ENCODE data around the gene C1orf105. TPM values are rescaled to one million over a fixed set of nuclear protein-coding genes. Genes with fewer than 3 reads are reported as not detected.

Gene C1orf105
- total and polyA plus RNA-seq, 2 of the 8 experiments (the other 6 are each of a cell fraction or from before 2014, with no cell fraction given) = not detected

GRCh38 chr1:172456344-172456769, 35.9 kb downstream of the C1orf105 start:
- Histone ChIP-seq H2AK5ac (ENCODE audit: low read depth, low read length) (no peak overlapping the region), H2BK20ac (ENCODE audit: low read length) (no peak overlapping the region), H3K79me1 (ENCODE audit: low read depth, low read length) (no peaks in the 10 kb centered on the region), H4K5ac (ENCODE audit: insufficient read length, low read depth, low read length) (no peak overlapping the region), H4K91ac (replicated peaks; ENCODE audit: insufficient read length, low read length) (no peak overlapping the region), H3K4me2 (ENCODE audit: insufficient read depth in 1 of 2, low read depth in 2 of 2, low read length in 2 of 2) (no peak overlapping the region), H3K23me2 (ENCODE audit: low read depth, low read length) (no peaks in the 10 kb centered on the region), H4K20me1 (replicated peaks in 1 of 2; ENCODE audit: control insufficient read depth in 1 of 2, insufficient read depth in 2 of 2, low read length in 2 of 2) (no peaks in the 10 kb centered on the region), H3K4me1 (replicated peaks in 1 of 4; ENCODE audit: control insufficient read depth in 3 of 4, insufficient read depth in 4 of 4, low read length in 3 of 4) (no peaks in the 10 kb centered on the region), H3K14ac (ENCODE audit: insufficient read length) (no peak overlapping the region), H2BK5ac (ENCODE audit: low read depth, low read length) (no peak overlapping the region), H3K9ac (replicated peaks in 1 of 4; ENCODE audit: extremely low read depth in 1 of 4, low read depth in 3 of 4, low read length in 3 of 4) (no peak overlapping the region), H3K36me3 (ENCODE audit: control insufficient read depth in 2 of 4, insufficient read depth in 4 of 4, low read length in 3 of 4) (no peaks in the 10 kb centered on the region), H3K27me3 (replicated peaks in 1 of 4; ENCODE audit: control insufficient read depth in 3 of 4, extremely low read depth in 1 of 4, insufficient read depth in 3 of 4, low read length in 3 of 4) (no peaks in the 10 kb centered on the region), H4K8ac (ENCODE audit: extremely low read depth, insufficient read depth, low read length) (no peak overlapping the region), H3K79me2 (ENCODE audit: control insufficient read depth in 1 of 2, insufficient read depth in 2 of 2, low read length in 2 of 2) (no peaks in the 10 kb centered on the region), H2BK15ac (ENCODE audit: low read length) (no peak overlapping the region), H2BK120ac (replicated peaks; ENCODE audit: low read depth, low read length) (no peak overlapping the region), H3K18ac (ENCODE audit: extremely low read depth, low read length) (no peak overlapping the region), H3K23ac (ENCODE audit: insufficient read length) (no peak overlapping the region), H2AFZ (ENCODE audit: low read length) (no peak overlapping the region), H3K4ac (replicated peaks; ENCODE audit: insufficient read length, low read depth, low read length) (no peak overlapping the region), H3K56ac (replicated peaks; ENCODE audit: insufficient read length, low read depth, low read length) (no peak overlapping the region), H2BK12ac (ENCODE audit: low read depth, low read length) (no peak overlapping the region), H3K9me3 (ENCODE audit: insufficient read depth in 2 of 2, low read depth in 1 of 2, low read length in 1 of 2) (no peaks in the 10 kb centered on the region), H3K27ac (ENCODE audit: low read depth, low read length) (no peak overlapping the region), H3K4me3 (ENCODE audit: extremely low read depth in 1 of 4, insufficient read depth in 2 of 4, low read depth in 3 of 4, low read length in 4 of 4) (no peak overlapping the region)
- DNase-seq (ENCODE audit: low read depth in 1 of 2, low spot score in 2 of 2) = no peak
- TF ChIP-seq RXRA (IDR thresholded peaks at IDR 0.05; ENCODE audit: insufficient read depth, low read depth, low read length) = no peak
- TF ChIP-seq SIX5 (IDR thresholded peaks at IDR 0.05; ENCODE audit: low read depth, low read length) = no peak
- TF ChIP-seq RBBP5 (IDR thresholded peaks at IDR 0.05; ENCODE audit: borderline replicate concordance, low read depth, low read length) = no peak
- TF ChIP-seq RAD21 (IDR thresholded peaks at IDR 0.05 in 1 of 2, conservative IDR thresholded peaks at IDR 0.05 in 1 of 2; ENCODE audit: low read depth in 2 of 2, low read length in 2 of 2) = no peak
- TF ChIP-seq KDM5A (IDR thresholded peaks at IDR 0.05; ENCODE audit: low read length) = no peak
- no peak for TF ChIP-seq BCL11A (IDR thresholded peaks at IDR 0.05; ENCODE audit: low read depth in 2 of 2, low read length in 2 of 2)
- no peak for TF ChIP-seq PHF8 (conservative IDR thresholded peaks at IDR 0.05; ENCODE audit: low read depth, low read length)
- no peak for TF ChIP-seq POU5F1 (IDR thresholded peaks at IDR 0.05; ENCODE audit: low read depth, low read length)
- no peak for TF ChIP-seq SP4 (IDR thresholded peaks at IDR 0.05; ENCODE audit: low read length)
- no peak for TF ChIP-seq CHD1 (IDR thresholded peaks at IDR 0.05; ENCODE audit: low read depth, low read length)
- no peak for TF ChIP-seq BRCA1 (IDR thresholded peaks at IDR 0.05; ENCODE audit: low read depth, low read length)
- TF ChIP-seq USF2 (IDR thresholded peaks at IDR 0.05; ENCODE audit: low read length) = no peak
- POLR2A ChIA-PET (ENCODE audit: partially characterized antibody) = no interaction called here
- no peak for FAIRE-seq
- 88% methylated on average over 5 of the region's 5 CpGs; no CpG with 5 or more reads in 1 of the 2 experiments for WGBS, 2 experiments (ENCODE audit: extremely low coverage in 1 of 2, insufficient coverage in 1 of 2, insufficient read length in 1 of 2, insufficient replicate concordance in 2 of 2, low coverage in 1 of 2, low lambda C conversion rate in 2 of 2, missing lambda C conversion rate in 1 of 2)
- CTCF ChIA-PET (ENCODE audit: partially characterized antibody) = interaction anchor here (0.9 to 1.1 kb wide), 2 partner anchors 76 to 270 kb away, joined by 3 read pairs; no protein-coding TSS in a partner anchor
